Progenitor cell of endocrine pancreas (in vitro differentiated cells): ENCODE measurements around the gene MYBBP1A. TPM values are rescaled to one million over a fixed set of nuclear protein-coding genes. Genes with fewer than 3 reads are reported as not detected.
"Not testable (repeated sequence)": the region's sequence is repeated elsewhere in the genome, so short reads cannot be mapped to it uniquely, and the experiment has no call there.

ENCODE experiments used
- DNase-seq: peaks from one replicate; pipeline ENCODE4 v3.0.0; 2021; ENCODE audit warnings: low spot score; ENCODE audit not compliant: unreplicated experiment
- H3K27ac Mint-ChIP-seq: 2 replicates; pipeline ENCODE4 v1.8.0; 2021; ENCODE audit warnings: mild to moderate bottlenecking, moderate library complexity, mixed read lengths
- H3K27me3 Mint-ChIP-seq: 2 replicates; pipeline ENCODE4 v1.8.0; 2021; ENCODE audit warnings: mixed read lengths
- H3K36me3 Mint-ChIP-seq: 2 replicates; pipeline ENCODE4 v1.8.0; 2022; ENCODE audit warnings: mixed read lengths; ENCODE audit not compliant: insufficient read depth
- H3K4me1 Mint-ChIP-seq: 2 replicates; pipeline ENCODE4 v1.8.0; 2021; ENCODE audit warnings: low read depth, mixed read lengths
- H3K4me3 Mint-ChIP-seq: 2 replicates; pipeline ENCODE4 v1.8.0; 2021; ENCODE audit warnings: low read depth, mild to moderate bottlenecking, moderate library complexity, mixed read lengths
- H3K9me3 Mint-ChIP-seq: 2 replicates; pipeline ENCODE4 v1.8.0; 2021; ENCODE audit warnings: low read depth, mixed read lengths
- total RNA-seq: library from RNA; stranded (reverse); gene quantifications from 2 replicates; pipeline ENCODE4 v1.2.1, GENCODE V29; 2021
- TF ChIP-seq, protein P1 (sequence below): fragments of 200-600 bp; sonication (generic); IDR thresholded peaks from one replicate; pipeline ENCODE4 v1.5.0; 2021; ENCODE audit warnings: antibody characterized with exemption, mild to moderate bottlenecking; ENCODE audit not compliant: unreplicated experiment

Gene MYBBP1A
- total RNA-seq, 1 donor from 2014 or later: 55.2 TPM

DNA sequence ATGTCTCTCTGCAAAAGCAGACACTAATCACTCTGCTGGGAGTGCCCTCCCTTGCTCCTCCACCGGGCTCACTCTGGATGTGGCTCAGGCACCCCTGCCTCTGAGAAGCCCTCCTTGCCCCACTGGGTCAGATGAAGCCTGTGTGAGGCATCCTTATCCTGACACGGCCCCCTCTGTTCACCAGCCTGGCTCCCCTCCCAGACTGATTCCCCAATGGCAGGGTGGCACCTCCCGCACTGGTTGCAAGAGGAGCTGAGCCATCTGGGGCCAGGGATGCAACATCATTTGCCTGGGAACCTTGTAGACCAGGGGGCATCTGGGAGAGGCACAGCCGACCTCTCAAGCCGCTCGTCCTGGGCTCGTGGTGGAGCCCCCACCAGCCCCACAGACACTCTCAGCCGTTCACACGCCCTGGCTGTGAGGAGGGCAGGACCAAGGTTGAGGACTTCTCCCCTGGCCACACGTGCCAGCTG, 35.8 kb upstream of the MYBBP1A start:
- Mint-ChIP-seq H3K36me3 (no peaks in the 10 kb centered on the region), H3K9me3 (no peaks in the 10 kb centered on the region), H3K27ac (no peak overlapping the region), H3K4me3 (no peak overlapping the region), H3K27me3 (peaks cover 18% of the 10 kb centered on the region), H3K4me1 (peaks cover 28% of the 10 kb centered on the region)
- TF ChIP-seq, protein P1, sequence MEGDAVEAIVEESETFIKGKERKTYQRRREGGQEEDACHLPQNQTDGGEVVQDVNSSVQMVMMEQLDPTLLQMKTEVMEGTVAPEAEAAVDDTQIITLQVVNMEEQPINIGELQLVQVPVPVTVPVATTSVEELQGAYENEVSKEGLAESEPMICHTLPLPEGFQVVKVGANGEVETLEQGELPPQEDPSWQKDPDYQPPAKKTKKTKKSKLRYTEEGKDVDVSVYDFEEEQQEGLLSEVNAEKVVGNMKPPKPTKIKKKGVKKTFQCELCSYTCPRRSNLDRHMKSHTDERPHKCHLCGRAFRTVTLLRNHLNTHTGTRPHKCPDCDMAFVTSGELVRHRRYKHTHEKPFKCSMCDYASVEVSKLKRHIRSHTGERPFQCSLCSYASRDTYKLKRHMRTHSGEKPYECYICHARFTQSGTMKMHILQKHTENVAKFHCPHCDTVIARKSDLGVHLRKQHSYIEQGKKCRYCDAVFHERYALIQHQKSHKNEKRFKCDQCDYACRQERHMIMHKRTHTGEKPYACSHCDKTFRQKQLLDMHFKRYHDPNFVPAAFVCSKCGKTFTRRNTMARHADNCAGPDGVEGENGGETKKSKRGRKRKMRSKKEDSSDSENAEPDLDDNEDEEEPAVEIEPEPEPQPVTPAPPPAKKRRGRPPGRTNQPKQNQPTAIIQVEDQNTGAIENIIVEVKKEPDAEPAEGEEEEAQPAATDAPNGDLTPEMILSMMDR: no peak
- no peak for DNase-seq

DNA sequence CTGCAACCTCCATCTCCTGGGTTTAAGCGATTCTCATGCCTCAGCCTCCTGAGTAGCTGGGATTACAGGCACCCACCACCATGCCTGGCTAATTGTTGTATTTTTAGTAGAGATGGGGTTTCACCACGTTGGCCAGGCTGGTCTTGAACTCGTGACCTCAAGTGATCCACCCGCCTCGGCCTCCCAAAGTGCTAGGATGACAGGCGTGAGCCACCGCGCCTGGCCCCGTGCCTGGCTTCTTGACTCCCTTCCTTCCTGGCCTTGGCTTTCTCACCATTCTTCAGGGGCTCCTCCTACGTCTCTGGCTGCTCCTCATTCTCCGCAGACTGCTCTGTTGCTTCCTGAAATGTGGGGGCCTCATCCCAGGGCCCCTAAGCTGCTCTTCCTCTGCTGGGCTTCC, 34.9 kb upstream of the MYBBP1A start:
- peaks cover 23% of the 10 kb centered on the region for H3K27me3 Mint-ChIP-seq
- H3K4me3 Mint-ChIP-seq, H3K27ac Mint-ChIP-seq: not testable (repeated sequence)

DNA sequence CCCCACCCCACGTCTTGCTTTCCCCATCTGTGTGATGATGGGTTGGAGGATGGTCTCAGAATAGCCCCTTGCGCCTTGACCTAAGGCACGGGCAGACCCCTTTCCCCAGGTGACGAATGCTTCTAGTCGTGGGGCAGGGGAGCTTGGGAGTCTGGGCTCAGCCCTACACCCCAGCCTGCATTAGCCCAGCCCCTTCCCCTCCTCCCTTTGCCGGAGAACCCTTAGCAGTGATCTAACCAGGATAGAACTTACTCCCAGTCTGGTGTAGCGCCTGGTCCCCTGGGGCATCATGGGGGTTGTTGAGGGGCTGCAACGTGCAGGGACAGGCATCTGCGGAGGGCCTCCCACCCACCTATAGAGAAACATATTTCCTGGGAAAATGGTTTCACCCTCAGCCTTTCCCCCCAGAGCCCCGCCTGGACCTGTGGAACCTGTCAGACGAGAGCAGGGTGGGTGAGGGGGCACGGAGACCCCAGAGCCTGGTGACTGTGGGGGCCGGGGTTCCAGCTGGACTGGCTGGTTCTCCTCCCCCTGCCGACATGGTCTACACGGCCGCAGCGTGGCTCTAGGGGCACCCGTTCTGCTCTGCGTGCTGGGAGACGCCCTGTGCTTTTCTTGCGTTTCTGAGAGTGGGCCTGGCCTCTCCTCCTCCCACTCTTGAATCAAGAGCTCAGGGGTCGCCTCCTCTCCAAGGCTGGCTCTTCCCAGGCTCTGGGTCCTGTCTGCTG, 33.9 kb upstream of the MYBBP1A start:
- Mint-ChIP-seq H3K27me3 (peaks cover 24% of the 10 kb centered on the region), H3K36me3 (no peaks in the 10 kb centered on the region), H3K9me3 (no peaks in the 10 kb centered on the region), H3K4me3 (no peak overlapping the region), H3K4me1 (peaks cover 28% of the 10 kb centered on the region), H3K27ac (no peak overlapping the region)
- TF ChIP-seq, protein P1: no peak
- DNase-seq: no peak

More for the DNA sequence above, 34.9 kb upstream of the MYBBP1A start:
- H3K9me3 Mint-ChIP-seq, H3K36me3 Mint-ChIP-seq, DNase-seq: not testable (repeated sequence)
- peaks cover 32% of the 10 kb centered on the region for H3K4me1 Mint-ChIP-seq

DNA sequence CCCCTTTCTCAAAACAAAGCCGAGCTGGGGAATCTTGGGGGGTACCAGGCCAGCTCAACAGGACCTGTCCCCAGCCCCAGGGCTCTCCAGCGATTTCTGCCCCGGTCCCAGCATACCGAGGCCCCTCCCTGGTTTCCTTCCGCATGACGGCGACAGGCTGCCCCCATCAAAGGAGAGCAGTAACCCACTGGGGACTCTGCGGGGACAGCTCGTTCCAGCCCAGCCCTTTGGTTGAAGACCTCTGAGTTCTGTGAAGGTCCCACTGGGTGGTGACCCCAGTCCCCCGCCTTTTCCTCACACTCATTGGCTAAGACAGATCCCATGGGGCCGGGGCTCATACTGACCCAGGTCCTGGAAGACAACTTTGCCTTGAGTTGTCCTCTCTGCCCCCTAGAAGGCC, 33.2 kb upstream of the MYBBP1A start:
- TF ChIP-seq, protein P1: no peak
- Mint-ChIP-seq H3K9me3 (no peaks in the 10 kb centered on the region), H3K36me3 (no peaks in the 10 kb centered on the region), H3K27ac (no peak overlapping the region), H3K27me3 (peaks cover 30% of the 10 kb centered on the region), H3K4me3 (no peak overlapping the region), H3K4me1 (peaks cover 29% of the 10 kb centered on the region)
- DNase-seq: no peak

DNA sequence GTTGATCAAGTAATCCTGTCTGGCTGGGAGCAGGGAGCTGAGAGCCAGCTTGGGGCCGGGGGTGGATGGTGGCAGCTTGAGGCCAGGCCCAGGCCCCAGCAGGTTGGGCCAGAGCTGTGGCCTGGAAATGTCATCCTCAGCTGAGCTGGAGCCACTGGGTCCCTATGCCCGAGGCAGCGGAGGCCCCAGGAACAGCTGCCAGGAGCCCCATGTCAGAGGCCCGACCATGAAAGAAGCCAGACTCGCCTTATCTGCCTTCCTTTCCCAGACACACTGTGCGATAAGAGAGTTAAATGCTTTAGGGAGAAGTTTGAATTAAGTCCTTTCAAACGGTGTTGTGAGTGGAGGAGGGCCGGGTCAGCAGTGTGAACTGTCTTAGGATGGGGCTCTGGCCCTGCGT, 32.6 kb upstream of the MYBBP1A start:
- Mint-ChIP-seq H3K36me3 (no peaks in the 10 kb centered on the region), H3K9me3 (no peaks in the 10 kb centered on the region), H3K4me3 (no peak overlapping the region), H3K27ac (no peak overlapping the region), H3K4me1 (peaks cover 32% of the 10 kb centered on the region), H3K27me3 (peaks cover 36% of the 10 kb centered on the region)
- no peak for DNase-seq
- TF ChIP-seq, protein P1: no peak

DNA sequence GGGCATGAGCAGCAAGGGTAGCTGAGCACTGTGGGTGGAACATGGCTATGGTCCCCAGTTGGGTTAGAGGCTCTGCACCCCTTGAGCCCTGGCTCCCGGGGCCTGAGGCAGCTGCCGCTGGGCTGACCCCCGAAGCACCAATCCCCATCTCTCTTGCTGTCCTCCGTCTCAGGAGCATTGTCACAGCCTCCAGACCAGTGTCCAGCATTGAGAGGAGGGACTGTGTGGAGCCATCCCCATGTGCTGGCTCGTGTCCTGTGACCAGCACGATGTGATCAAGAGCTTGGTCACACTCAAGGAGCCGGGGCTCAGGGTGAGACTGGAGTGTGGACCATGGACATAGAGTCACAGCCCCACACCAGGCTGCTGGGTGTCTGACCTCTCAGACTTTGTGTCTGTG, 32.0 kb upstream of the MYBBP1A start:
- no peak overlapping the region for H3K27ac Mint-ChIP-seq
- peaks cover 40% of the 10 kb centered on the region for H3K27me3 Mint-ChIP-seq
- H3K4me1 Mint-ChIP-seq: peaks cover 32% of the 10 kb centered on the region

More for the DNA sequence above, 32.0 kb upstream of the MYBBP1A start:
- DNase-seq: no peak
- TF ChIP-seq, protein P1: no peak
- Mint-ChIP-seq H3K4me3 (no peak overlapping the region), H3K9me3 (no peaks in the 10 kb centered on the region), H3K36me3 (no peaks in the 10 kb centered on the region)
